Heart left ventricle (tissue), 16 donors: Measurements from ENCODE around the gene EXOC4. TPM values are rescaled to one million over a fixed set of nuclear protein-coding genes. Genes with fewer than 3 reads are reported as not detected.

Experiments used
- ATAC-seq, 4 donors: fragments of 200-7000 bp; cut with Tn5 transposase; one replicate each; pipeline ENCODE4 v1.9.1; 2020 to 2022; ENCODE audit warnings: moderate library complexity in 4 of 4, mild to moderate bottlenecking in 3 of 4, moderate number of reproducible peaks in 1 of 4
- DNase-seq, 5 donors: peaks; one replicate each; pipeline ENCODE4 v3.0.0-alpha.2; 2020
- H3K27ac ChIP-seq, 12 donors: fragments of 200-600 bp; sonication (generic) in 4 of 12; one replicate each; pipeline versions ENCODE4 v1.5.0 to v1.8.0; 2016 to 2022; ENCODE audit warnings: mild to moderate bottlenecking in 2 of 12
- H3K27me3 ChIP-seq, 9 donors: fragments of 200-600 bp; sonication (generic) in 2 of 9; one replicate each; pipeline versions ENCODE4 v1.5.1 to v1.8.0; 2016 to 2022; ENCODE audit warnings: mild to moderate bottlenecking in 3 of 9
- H3K36me3 ChIP-seq, 9 donors: fragments of 200-600 bp; sonication (generic) in 2 of 9; one replicate each; pipeline versions ENCODE4 v1.5.0 to v1.8.0; 2018 to 2022; ENCODE audit warnings: mild to moderate bottlenecking in 2 of 9
- H3K4me1 ChIP-seq, 12 donors: fragments of 200-600 bp; sonication (generic) in 4 of 12; one replicate each; pipeline versions ENCODE4 v1.5.0 to v1.8.0; 2016 to 2022; ENCODE audit warnings: mild to moderate bottlenecking in 3 of 12
- H3K4me3 ChIP-seq, 12 donors: fragments of 200-600 bp; sonication (generic) in 4 of 12; one replicate each; pipeline versions ENCODE4 v1.5.0 to v1.8.0; 2017 to 2022; ENCODE audit warnings: mild to moderate bottlenecking in 9 of 12, moderate library complexity in 4 of 12
- H3K9me3 ChIP-seq, 12 donors: fragments of 200-600 bp; sonication (generic) in 4 of 12; one replicate each; pipeline versions ENCODE4 v1.5.0 to v1.8.0; 2016 to 2022; ENCODE audit warnings: mild to moderate bottlenecking in 1 of 12
- POLR2A ChIP-seq, 2 donors: fragments of 450-650 bp; IDR thresholded peaks; one replicate each; pipeline ENCODE4 v1.6.1; 2017; ENCODE audit warnings: antibody characterized with exemption in 2 of 2, mild to moderate bottlenecking in 2 of 2, moderate library complexity in 2 of 2
- WGBS, 4 donors: extraction: QIAGEN DNeasy Blood & Tissue Kit in 2 of 4; methylation state at CpG; one replicate each; pipeline versions ENCODE4 v1.1.5 to v1.1.7; 2013 to 2018; 5-methylcytosine and 5-hydroxymethylcytosine counted together
- intact Hi-C, 10 donors: fragments of 100-400 bp; cut with DNase I; formaldehyde crosslinking; loops; one replicate each; pipeline versions ENCODE4 v1.11.1 to v1.14.2; 2022
- polyA plus RNA-seq, 2 donors: library from polyadenylated mRNA; stranded (reverse); fragments of 200-250 nt; gene quantifications; one replicate each; pipeline ENCODE4 v1.2.3, GENCODE V29; 2013
- total RNA-seq, 9 donors: library from RNA; depleted of rRNA in 2 of 9; stranded (reverse); fragments of >200 nt in 2 of 9; fragmentation: NEBNext Ultra II Directional in 3 of 9; extraction: Animal tissue kit (Norgen Biotek cat#: 25700) in 3 of 9; gene quantifications; one replicate each; pipeline versions ENCODE4 v1.1.0 to v1.2.4, GENCODE V29; 2016 to 2023
- TF ChIP-seq, protein P1 (sequence below), 12 donors: fragments of 200-600 bp; sonication (generic) in 4 of 12; IDR thresholded peaks; one replicate each; pipeline versions ENCODE4 v1.5.0 to v1.8.0; 2018 to 2022; ENCODE audit warnings: antibody characterized with exemption in 12 of 12, mild to moderate bottlenecking in 5 of 12
- donor health status: ischemic (EF 13 %, LVEDD 7.1; RV severe dilation, severe dysfunction).
- donor health status: healthy with polysubstance abuse.
- donor health status: DM: no; HTN: yes; CAD: no.
- donor health status: DM: no; HTN: no; CAD: no.
- donor health status: ischemic (EF 25% LVEDD 6.9; RV normal size, moderate dysfunction).
- donor health status: ischemic (EF 25% LVEDD 5.7; RV mildly dilated, moderate dysfunction).
- donor health status: healthy.
- donor health status: DM: yes; HTN: yes; CAD: no.
- donor health status: ischemic (EF 35%, LVEDD 5.7; RV mildly dilated, moderate dysfunction).
- donor health status: nonischemic (EF 11% LVEDD 7.7; RV severe dilation, severe dysfunction).
- donor health status: DM: yes; HTN: yes; CAD: no.
- donor health status: PGD.
- donor health status: ischemic (EF 29% LVEDD 5.4; RV normal size, mild dysfunction).
- donor health status: nonischemic (EF 23%, LVEDD 6.1; RV moderate dilation, normal function).

Gene EXOC4
- total and polyA plus RNA-seq, 11 donors: 8.8 to 61.2 (median 33.8) TPM

DNA sequence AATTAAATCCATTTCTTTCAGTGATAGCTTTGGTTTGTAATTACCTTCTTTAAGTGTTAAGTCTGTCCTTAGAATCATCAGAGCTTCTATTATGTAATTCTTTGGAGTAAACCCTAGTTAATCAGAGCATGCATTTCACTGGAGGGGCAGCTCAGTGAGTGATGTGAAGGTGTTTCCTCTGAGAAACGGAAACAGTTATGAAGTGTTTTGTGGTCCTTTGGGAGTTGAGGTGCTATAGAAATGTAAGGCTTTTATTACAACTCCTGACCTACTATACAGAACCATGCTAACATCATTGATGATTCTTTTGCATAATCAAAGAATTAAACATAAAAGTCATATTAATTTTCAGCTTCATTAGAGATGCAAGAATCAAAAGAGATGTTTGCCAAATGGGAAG is 141.5 kb downstream of the EXOC4 start:
- TF ChIP-seq, protein P1, sequence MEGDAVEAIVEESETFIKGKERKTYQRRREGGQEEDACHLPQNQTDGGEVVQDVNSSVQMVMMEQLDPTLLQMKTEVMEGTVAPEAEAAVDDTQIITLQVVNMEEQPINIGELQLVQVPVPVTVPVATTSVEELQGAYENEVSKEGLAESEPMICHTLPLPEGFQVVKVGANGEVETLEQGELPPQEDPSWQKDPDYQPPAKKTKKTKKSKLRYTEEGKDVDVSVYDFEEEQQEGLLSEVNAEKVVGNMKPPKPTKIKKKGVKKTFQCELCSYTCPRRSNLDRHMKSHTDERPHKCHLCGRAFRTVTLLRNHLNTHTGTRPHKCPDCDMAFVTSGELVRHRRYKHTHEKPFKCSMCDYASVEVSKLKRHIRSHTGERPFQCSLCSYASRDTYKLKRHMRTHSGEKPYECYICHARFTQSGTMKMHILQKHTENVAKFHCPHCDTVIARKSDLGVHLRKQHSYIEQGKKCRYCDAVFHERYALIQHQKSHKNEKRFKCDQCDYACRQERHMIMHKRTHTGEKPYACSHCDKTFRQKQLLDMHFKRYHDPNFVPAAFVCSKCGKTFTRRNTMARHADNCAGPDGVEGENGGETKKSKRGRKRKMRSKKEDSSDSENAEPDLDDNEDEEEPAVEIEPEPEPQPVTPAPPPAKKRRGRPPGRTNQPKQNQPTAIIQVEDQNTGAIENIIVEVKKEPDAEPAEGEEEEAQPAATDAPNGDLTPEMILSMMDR (IDR thresholded peaks at IDR 0.05): no peak
- TF ChIP-seq POLR2A (IDR thresholded peaks at IDR 0.05): no peak
- ATAC-seq: no peak
- 56 to 78% (median 59%) methylated on average over 1 of the region's 1 CpG for WGBS, 4 donors
- DNase-seq: no peak
- intact Hi-C loops: no loop called here
- Histone ChIP-seq H3K27ac (no peak overlapping the region), H3K4me3 (no peak overlapping the region), H3K27me3 (no peaks in the 10 kb centered on the region), H3K4me1 (peaks cover 0 to 11% (median 0%) of the 10 kb centered on the region in 12 donors), H3K36me3 (no peaks in the 10 kb centered on the region), H3K9me3 (no peaks in the 10 kb centered on the region)

DNA sequence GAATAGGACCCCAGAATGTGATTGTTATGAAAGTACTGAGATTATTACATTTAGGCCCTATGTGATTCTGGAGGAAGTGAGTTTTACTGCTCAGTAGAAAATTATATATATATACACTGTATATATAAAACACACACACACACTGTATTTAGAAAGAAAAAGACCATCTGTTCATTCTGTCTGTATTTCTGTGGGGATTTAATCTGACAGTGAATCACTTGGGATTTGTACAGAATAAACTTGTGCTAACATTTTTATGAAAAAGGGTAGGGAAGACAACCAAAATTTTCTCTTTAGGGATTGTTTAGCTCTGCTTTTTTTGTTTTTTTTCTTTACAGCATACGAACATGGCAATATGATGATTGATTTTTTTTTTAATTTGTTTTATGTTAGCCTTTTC is 142.7 kb downstream of the EXOC4 start:
- H3K9me3 ChIP-seq: no peaks in the 10 kb centered on the region
- no peaks in the 10 kb centered on the region for H3K27me3 ChIP-seq
- H3K36me3 ChIP-seq: no peaks in the 10 kb centered on the region
- no peak overlapping the region for H3K4me3 ChIP-seq
- intact Hi-C loops: no loop called here
- no peak for DNase-seq
- no peak for ATAC-seq
- no peak overlapping the region for H3K27ac ChIP-seq
- WGBS, 4 donors: 72 to 75% (median 74%) methylated on average over 1 of the region's 1 CpG
- no peak for TF ChIP-seq POLR2A (IDR thresholded peaks at IDR 0.05)
- TF ChIP-seq, protein P1 (IDR thresholded peaks at IDR 0.05): no peak
- peaks cover 0 to 11% (median 0%) of the 10 kb centered on the region in 12 donors for H3K4me1 ChIP-seq

DNA sequence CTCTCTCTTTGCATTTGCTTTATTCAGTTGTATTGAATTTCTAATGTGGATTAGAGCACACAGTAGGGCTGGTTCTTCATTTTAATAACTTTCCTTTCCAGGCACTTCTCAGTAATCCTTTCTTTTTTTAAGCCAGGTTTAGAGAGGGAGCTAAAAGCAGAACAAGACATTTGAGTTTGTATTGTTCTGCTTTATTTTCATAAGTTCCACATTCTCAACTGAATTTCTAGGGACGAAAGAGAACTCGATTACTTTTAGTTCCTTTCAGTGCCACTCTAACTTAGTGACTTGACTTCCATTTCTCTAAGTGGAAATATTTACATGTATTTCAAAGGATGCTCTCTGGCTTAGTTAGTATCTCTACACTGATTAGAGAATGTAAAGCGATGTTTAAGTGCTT is 145.6 kb downstream of the EXOC4 start:
- TF ChIP-seq POLR2A (IDR thresholded peaks at IDR 0.05): no peak
- TF ChIP-seq, protein P1 (IDR thresholded peaks at IDR 0.05): no peak
- ATAC-seq (no peak), DNase-seq (no peak)
- Histone ChIP-seq H3K9me3 (no peaks in the 10 kb centered on the region), H3K4me3 (no peak overlapping the region), H3K27me3 (no peaks in the 10 kb centered on the region), H3K36me3 (no peaks in the 10 kb centered on the region), H3K4me1 (peaks cover 0 to 15% (median 0%) of the 10 kb centered on the region in 12 donors), H3K27ac (no peak overlapping the region)
- intact Hi-C loops: no loop called here
- WGBS, 4 donors: 93 to 98% (median 93%) methylated on average over 3 of the region's 3 CpGs

DNA sequence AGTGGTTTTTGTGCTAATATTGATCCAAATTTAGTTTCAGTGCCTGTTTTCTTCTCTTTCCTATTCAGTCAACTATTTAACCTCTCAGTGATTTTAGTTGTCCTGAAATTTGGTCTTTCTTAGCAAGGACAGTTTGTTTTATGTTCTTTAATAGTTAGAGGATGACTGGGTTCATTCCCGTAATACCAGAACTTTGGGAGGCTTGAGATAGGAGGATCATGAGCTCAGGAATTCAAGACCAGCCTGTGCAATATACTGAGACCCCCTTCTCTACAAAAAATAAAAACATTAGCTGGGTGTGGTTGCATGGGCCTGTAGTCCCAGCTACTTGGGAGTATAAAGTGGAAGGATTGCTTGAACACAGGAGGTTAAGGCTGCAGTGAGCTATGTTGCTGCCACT is 148.3 kb downstream of the EXOC4 start:
- intact Hi-C loops: no loop called here
- Histone ChIP-seq H3K4me1 (peaks cover 0 to 8% (median 0%) of the 10 kb centered on the region in 12 donors), H3K9me3 (no peaks in the 10 kb centered on the region), H3K4me3 (no peak overlapping the region), H3K36me3 (no peaks in the 10 kb centered on the region), H3K27me3 (no peaks in the 10 kb centered on the region), H3K27ac (no peak overlapping the region)
- ATAC-seq: no peak
- 96 to 100% (median 98%) methylated on average over 1 of the region's 1 CpG for WGBS, 4 donors
- TF ChIP-seq, protein P1 (IDR thresholded peaks at IDR 0.05): no peak
- TF ChIP-seq POLR2A (IDR thresholded peaks at IDR 0.05): no peak
- DNase-seq: no peak
